RWPE1 (cell line): ENCODE measurements around the gene BSN.

ENCODE experiments used
- CTCF ChIA-PET: fragments of 350-600 bp; sonication (Branson Sonifier 250); formaldehyde crosslinking; extraction: SDS; loops from one replicate; lab custom pipeline; 2021; lab: Yijun Ruan, JAX
- POLR2A ChIA-PET: fragments of 400-600 bp; formaldehyde crosslinking; extraction: SDS; loops from one replicate; lab custom pipeline; 2020; ENCODE audit warnings: antibody characterized with exemption; ENCODE audit not compliant: low non-redundant PET; lab: Yijun Ruan, JAX
- DNase-seq: peaks from one replicate; pipeline ENCODE4 v3.0.0; 2012; ENCODE audit warnings: low spot score
- H3K27ac ChIP-seq: fragments of 450-650 bp; 2 replicates; pipeline ENCODE4 v1.5.1; 2017
- CTCF ChIP-seq: fragments of 450-650 bp; conservative IDR thresholded peaks from 2 replicates; pipeline ENCODE4 v1.5.1; 2017; ENCODE audit warnings: low read depth, mild to moderate bottlenecking

BSN gene

DNA sequence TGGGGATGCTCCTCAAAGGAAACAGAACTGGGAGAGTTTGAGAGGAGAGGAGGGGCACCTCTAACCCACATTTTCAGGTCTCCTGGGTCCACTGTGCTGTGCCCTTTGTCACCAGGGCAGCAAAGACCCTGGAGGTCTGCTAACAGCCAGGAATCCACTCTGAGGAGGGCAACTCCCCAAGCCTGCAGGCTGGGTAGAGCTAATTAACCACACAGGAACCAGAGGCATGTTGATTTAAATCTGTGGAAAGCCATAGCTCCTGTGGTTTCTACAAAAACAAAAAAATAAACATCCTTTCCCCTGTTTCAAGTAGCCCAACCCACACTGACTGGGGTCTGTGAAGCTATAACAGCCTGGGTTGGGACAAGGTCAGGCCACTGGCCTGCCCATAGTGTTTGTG, 2.2 kb upstream of the BSN start:
- ChIA-PET POLR2A (no interaction called here), CTCF (interaction anchor here (0.6 kb wide), 1 partner anchor 42 kb away, joined by 3 read pairs; no protein-coding TSS in a partner anchor)
- no peak overlapping the region for H3K27ac ChIP-seq
- no peak for TF ChIP-seq CTCF
- DNase-seq, result no peak

DNA sequence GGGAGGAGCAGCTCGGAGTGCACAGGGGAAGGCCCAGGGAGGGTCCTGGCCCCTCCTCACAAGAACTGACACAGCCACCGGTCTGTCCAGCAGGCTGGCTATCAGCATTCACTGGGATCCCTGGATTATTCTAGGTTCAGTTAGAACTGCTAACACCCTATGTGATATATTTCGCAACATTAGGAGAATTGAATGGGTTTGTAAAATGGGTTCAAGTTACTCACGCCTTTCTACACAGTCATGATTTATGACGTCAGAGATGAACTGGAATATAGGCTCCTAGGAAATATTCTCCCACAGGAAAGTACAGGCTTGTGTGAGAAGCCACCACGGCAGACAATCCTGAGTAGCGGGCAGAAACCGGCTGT, 969 bp upstream of the BSN start:
- ChIA-PET POLR2A (no interaction called here), CTCF (no interaction called here)
- H3K27ac ChIP-seq, result peak overlapping the region; percentile 65

DNA sequence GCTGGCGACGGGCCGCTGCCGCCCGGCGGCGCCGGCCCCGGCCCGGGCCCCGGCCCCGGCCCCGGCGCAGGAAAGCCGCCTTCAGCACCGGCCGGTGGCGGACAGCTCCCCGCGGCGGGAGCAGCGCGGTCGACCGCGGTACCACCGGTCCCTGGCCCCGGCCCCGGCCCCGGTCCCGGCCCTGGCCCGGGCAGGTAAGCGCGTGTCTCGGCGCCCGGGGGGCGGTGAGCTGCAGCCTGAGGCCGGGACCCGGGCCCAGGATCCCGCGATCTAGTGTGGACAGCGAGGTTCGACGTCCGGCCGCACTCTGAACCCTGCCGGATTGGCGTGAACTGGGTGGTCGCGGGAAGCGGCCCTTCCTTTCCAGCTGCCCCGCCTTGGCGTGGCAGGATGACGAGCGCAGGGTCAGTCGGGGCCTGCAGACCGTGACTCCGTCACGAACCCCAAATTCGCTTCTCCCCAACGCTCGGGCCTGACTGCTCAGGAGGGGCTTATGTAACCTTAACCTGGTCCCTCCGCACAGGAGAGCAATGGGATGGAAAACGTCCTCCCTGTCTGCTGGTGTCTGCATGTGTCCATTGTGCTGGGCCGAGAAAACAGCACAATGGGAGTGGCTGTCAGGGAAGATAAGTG, 472 bp downstream of the BSN start:
- no peak for TF ChIP-seq CTCF
- CTCF ChIA-PET, result interaction anchor here (0.7 to 1.0 kb wide), 2 partner anchors 15 to 117 kb away, joined by 3 to 4 read pairs; no protein-coding TSS in a partner anchor
- no peak overlapping the region for H3K27ac ChIP-seq
- POLR2A ChIA-PET, result no interaction called here
- peak; percentile 37 for DNase-seq

More for the DNA sequence above, 969 bp upstream of the BSN start:
- no peak for TF ChIP-seq CTCF
- no peak for DNase-seq

DNA sequence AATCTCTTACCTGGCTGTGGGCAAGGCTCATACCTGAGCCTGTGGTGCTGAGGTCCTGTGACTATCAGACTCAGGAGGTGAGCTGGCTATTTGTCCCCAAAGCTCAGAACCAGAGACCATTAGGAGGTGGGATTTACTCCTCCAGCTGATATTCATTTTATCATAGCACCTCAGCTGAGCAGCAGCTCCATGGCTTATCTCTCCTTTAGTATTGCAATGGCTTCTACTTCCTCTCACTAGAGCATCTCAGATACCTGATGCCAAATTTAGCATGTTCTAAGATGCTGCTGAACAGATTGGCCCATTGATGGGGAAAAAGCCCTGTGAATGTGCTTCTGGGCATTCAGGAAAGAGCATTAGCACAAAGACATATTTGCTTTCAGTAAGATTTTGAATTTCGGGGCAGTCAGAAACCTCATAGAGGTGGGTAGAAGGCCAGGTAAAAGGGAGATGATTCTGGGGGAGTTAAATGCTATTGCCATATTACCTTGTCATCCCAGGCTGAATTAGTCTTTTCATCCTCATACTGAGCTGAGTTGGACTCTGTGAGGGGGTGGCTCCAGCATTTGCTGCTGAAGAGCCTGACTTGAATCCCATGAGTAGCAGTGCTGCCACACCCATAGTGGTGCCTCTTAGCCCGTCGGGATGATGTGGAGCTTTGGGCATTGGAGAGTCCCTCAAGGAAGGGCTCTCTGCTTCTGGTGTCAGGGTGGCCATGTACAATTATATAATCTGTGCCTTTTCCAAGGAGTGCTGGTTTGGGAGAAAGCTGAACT, 2.4 kb downstream of the BSN start:
- H3K27ac ChIP-seq, result no peak overlapping the region
- POLR2A ChIA-PET, result no interaction called here
- no peak for TF ChIP-seq CTCF
- DNase-seq, result no peak
- CTCF ChIA-PET, result interaction anchor here (0.6 to 0.7 kb wide), 2 partner anchors 792 to 1472 kb away, joined by 3 read pairs; no protein-coding TSS in a partner anchor

GRCh38 chr3:49563040-49563578, 8.8 kb downstream of the BSN start:
- no peak overlapping the region for H3K27ac ChIP-seq
- CTCF ChIA-PET, result no interaction called here
- POLR2A ChIA-PET, result no interaction called here
- TF ChIP-seq CTCF, result no peak
- no peak for DNase-seq

DNA sequence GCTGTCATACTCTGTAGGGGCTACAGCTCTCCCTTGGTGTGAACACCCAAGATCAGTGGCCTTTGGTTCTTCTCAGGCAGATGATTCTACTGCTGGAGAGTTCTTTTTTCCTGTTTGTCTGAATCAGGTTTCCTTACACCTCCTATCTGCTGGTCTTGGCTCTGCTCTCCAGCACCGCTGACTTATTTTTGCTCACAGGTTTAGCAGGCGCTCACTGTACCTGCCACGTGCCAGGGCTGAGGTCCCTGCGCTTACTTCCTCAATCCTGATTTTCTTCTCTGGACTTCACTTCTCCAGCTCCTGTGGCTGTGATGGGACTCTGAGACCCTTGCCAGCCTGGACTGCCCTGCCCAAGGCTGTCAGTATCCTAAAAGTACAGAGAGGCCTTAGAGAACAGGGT, 9.5 kb downstream of the BSN start:
- ChIA-PET POLR2A (no interaction called here), CTCF (no interaction called here)
- H3K27ac ChIP-seq, result no peak overlapping the region
- TF ChIP-seq CTCF, result no peak
- no peak for DNase-seq
